HG03045 (cell line): Measurements from ENCODE around the gene NPAS3.

Source experiments
- ATAC-seq: cut with Tn5 transposase; IDR thresholded peaks from one replicate; pipeline ENCODE4 v1.9.1; 2021; ENCODE audit warnings: mild to moderate bottlenecking, moderate library complexity; ENCODE audit not compliant: unreplicated experiment

The NPAS3 gene

GRCh38 chr14:33691907-33692306, 753.2 kb downstream of the NPAS3 start:
- no peak for ATAC-seq

GRCh38 chr14:33692762-33693161, 754.1 kb downstream of the NPAS3 start:
- no peak for ATAC-seq

GRCh38 chr14:33693237-33693636, 754.6 kb downstream of the NPAS3 start:
- no peak for ATAC-seq

- ATAC-seq = no peak
These were observed 757.5 kb downstream of the NPAS3 start for GRCh38 chr14:33696165-33696564.

GRCh38 chr14:33699300-33699983, 760.8 kb downstream of the NPAS3 start:
- no peak for ATAC-seq

GRCh38 chr14:33700052-33700451, 761.4 kb downstream of the NPAS3 start:
- no peak for ATAC-seq

GRCh38 chr14:33702293-33702692, 763.6 kb downstream of the NPAS3 start:
- no peak for ATAC-seq

GRCh38 chr14:33704481-33704880, 765.8 kb downstream of the NPAS3 start:
- no peak for ATAC-seq

GRCh38 chr14:33705490-33705889, 766.8 kb downstream of the NPAS3 start:
- ATAC-seq = no peak

GRCh38 chr14:33707716-33708115, 769.0 kb downstream of the NPAS3 start:
- no peak for ATAC-seq

GRCh38 chr14:33709283-33709682, 770.6 kb downstream of the NPAS3 start:
- no peak for ATAC-seq

- no peak for ATAC-seq
These were observed 771.0 kb downstream of the NPAS3 start for GRCh38 chr14:33709711-33710110.

GRCh38 chr14:33710273-33710672, 771.6 kb downstream of the NPAS3 start:
- ATAC-seq = no peak

GRCh38 chr14:33711194-33711593, 772.5 kb downstream of the NPAS3 start:
- ATAC-seq = no peak

GRCh38 chr14:33711811-33712216, 773.1 kb downstream of the NPAS3 start:
- ATAC-seq = no peak

- no peak for ATAC-seq
These were observed 776.0 kb downstream of the NPAS3 start for GRCh38 chr14:33714527-33715226.

- no peak for ATAC-seq
These were observed 776.5 kb downstream of the NPAS3 start for GRCh38 chr14:33715227-33715528.

GRCh38 chr14:33716921-33717320, 778.2 kb downstream of the NPAS3 start:
- ATAC-seq = no peak

GRCh38 chr14:33717866-33718265, 779.2 kb downstream of the NPAS3 start:
- ATAC-seq = no peak

GRCh38 chr14:33720284-33720787, 781.7 kb downstream of the NPAS3 start:
- ATAC-seq = no peak

GRCh38 chr14:33726685-33727084, 788.0 kb downstream of the NPAS3 start:
- no peak for ATAC-seq

GRCh38 chr14:33727606-33728005, 788.9 kb downstream of the NPAS3 start:
- ATAC-seq = no peak
